ENCODE measurements around the gene ZNF699. TPM values are rescaled to one million over a fixed set of nuclear protein-coding genes. Genes with fewer than 3 reads are reported as not detected.

The ZNF699 gene
- 6.7 and 7.3 TPM in 2 replicates for total RNA-seq
- long read RNA-seq, partial matches to known transcripts, result 0 of 4 reads
- long read RNA-seq, other reads (novel, unspliced or antisense), result 1 of 4 reads

- H3K27ac Mint-ChIP-seq (ENCODE audit: unreplicated experiment), result peak within 1 kb of the TSS; percentile 99
- no peak for TF ChIP-seq CTCF (conservative IDR thresholded peaks at IDR 0.05)
- H3K4me1 Mint-ChIP-seq, result peaks cover 20% of the 10 kb centered on the region
- H3K36me3 Mint-ChIP-seq (ENCODE audit: low read depth), result peaks cover 9% of the 10 kb centered on the region
- DNase-seq (ENCODE audit: low read depth, low spot score), result peak; percentile 98
- peaks cover 11% of the 10 kb centered on the region for H3K9me3 Mint-ChIP-seq
- peaks cover 7% of the 10 kb centered on the region for H3K27me3 Mint-ChIP-seq (ENCODE audit: low read depth)
- peak within 1 kb of the TSS; percentile 100 for H3K4me3 Mint-ChIP-seq
These were observed at the start of gene ZNF699 for GRCh38 chr19:9309139-9309973. Gene ZNF699 (minus strand): TSS chr19:9309838. CDS start chr19:9305119, 4,719 bp downstream.

- Mint-ChIP-seq H3K36me3 (ENCODE audit: low read depth) (peaks cover 68% of the 10 kb centered on the region), H3K27me3 (ENCODE audit: low read depth) (no peaks in the 10 kb centered on the region), H3K4me3 (no peak overlapping the region), H3K9me3 (peaks cover 7% of the 10 kb centered on the region), H3K4me1 (no peaks in the 10 kb centered on the region), H3K27ac (ENCODE audit: unreplicated experiment) (no peak overlapping the region)
- DNase-seq (ENCODE audit: low read depth, low spot score), result no peak
- TF ChIP-seq CTCF (conservative IDR thresholded peaks at IDR 0.05), result no peak
These were observed 45.0 kb upstream of the ZNF699 start for GRCh38 chr19:9354651-9355050.

DNA sequence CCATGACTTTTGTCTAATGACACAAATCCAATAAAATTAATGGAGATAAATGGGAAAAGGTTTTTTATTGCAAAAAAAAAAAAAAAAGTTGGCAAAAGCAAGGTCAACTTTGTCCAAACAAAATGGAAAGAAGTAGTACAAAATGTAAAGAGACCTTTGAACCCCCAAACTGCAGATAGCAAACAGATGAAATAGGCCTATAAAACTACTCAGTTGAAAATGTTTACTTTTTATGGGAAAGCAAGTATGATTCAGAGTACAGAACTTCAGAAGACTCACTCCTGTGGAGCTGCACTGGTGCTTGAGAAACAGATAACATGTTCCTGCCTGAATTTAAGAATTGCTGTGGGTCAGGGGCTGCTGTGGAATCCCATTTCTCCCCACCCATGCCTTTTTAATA, 43.4 kb upstream of the ZNF699 start:
- Mint-ChIP-seq H3K4me1 (no peaks in the 10 kb centered on the region), H3K27me3 (ENCODE audit: low read depth) (no peaks in the 10 kb centered on the region), H3K36me3 (ENCODE audit: low read depth) (peaks cover 73% of the 10 kb centered on the region), H3K9me3 (peaks cover 15% of the 10 kb centered on the region), H3K4me3 (no peak overlapping the region), H3K27ac (ENCODE audit: unreplicated experiment) (no peak overlapping the region)
- TF ChIP-seq CTCF (conservative IDR thresholded peaks at IDR 0.05), result no peak
- DNase-seq (ENCODE audit: low read depth, low spot score), result no peak

DNA sequence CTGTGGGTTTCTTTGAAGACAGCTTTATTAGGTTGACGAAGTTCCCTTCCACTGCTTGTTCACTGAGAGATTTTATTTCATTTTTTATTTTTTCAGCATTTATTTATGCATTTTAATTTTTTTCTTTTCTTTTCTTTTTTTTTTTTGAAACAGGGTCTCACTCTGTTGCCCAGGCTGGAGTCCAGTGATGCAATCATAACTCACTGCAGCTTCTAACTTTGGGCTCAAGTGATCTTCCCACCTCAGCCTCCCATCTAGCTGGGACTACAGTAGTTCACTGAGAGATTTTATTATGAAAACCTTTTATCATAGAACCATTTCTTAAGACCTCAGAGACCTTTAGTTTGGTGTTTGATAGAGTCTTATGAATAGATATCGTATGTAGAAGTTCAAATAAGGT, 42.9 kb upstream of the ZNF699 start:
- no peak overlapping the region for H3K27ac Mint-ChIP-seq (ENCODE audit: unreplicated experiment)
- H3K36me3 Mint-ChIP-seq (ENCODE audit: low read depth), result peaks cover 70% of the 10 kb centered on the region
- DNase-seq (ENCODE audit: low read depth, low spot score), result no peak
- H3K4me3 Mint-ChIP-seq, result no peak overlapping the region
- H3K27me3 Mint-ChIP-seq (ENCODE audit: low read depth), result no peaks in the 10 kb centered on the region
- TF ChIP-seq CTCF (conservative IDR thresholded peaks at IDR 0.05), result no peak
- H3K4me1 Mint-ChIP-seq, result no peaks in the 10 kb centered on the region
- H3K9me3 Mint-ChIP-seq, result peaks cover 12% of the 10 kb centered on the region

GRCh38 chr19:9348671-9349070, 39.0 kb upstream of the ZNF699 start:
- H3K36me3 Mint-ChIP-seq (ENCODE audit: low read depth), result peaks cover 70% of the 10 kb centered on the region
- no peak for DNase-seq (ENCODE audit: low read depth, low spot score)
- H3K9me3 Mint-ChIP-seq, result peaks cover 23% of the 10 kb centered on the region
- no peak for TF ChIP-seq CTCF (conservative IDR thresholded peaks at IDR 0.05)
- H3K4me1 Mint-ChIP-seq, result no peaks in the 10 kb centered on the region
- no peaks in the 10 kb centered on the region for H3K27me3 Mint-ChIP-seq (ENCODE audit: low read depth)
- no peak overlapping the region for H3K27ac Mint-ChIP-seq (ENCODE audit: unreplicated experiment)
- no peak overlapping the region for H3K4me3 Mint-ChIP-seq

All from neural crest cell (in vitro differentiated cells).